Vagina (tissue), 2 donors: ENCODE data around the gene GABRA5. TPM values are rescaled to one million over a fixed set of nuclear protein-coding genes. Genes with fewer than 3 reads are reported as not detected.

Source experiments
- DNase-seq, 2 donors: peaks; one replicate each; pipeline ENCODE4 v3.0.0-alpha.2; 2017; ENCODE audit errors: extremely low spot score in 2 of 2
- H3K27ac ChIP-seq: fragments of 200-600 bp; sonication (generic); one replicate; pipeline ENCODE4 v1.5.1; 2019
- H3K27me3 ChIP-seq: fragments of 200-600 bp; sonication (generic); one replicate; pipeline ENCODE4 v1.5.1; 2019
- H3K36me3 ChIP-seq, 2 donors: fragments of 200-600 bp; sonication (generic); one replicate each; pipeline ENCODE4 v1.5.1; 2017 to 2019
- H3K4me1 ChIP-seq: fragments of 200-600 bp; sonication (generic); one replicate; pipeline ENCODE4 v1.5.1; 2019
- H3K4me3 ChIP-seq, 2 donors: fragments of 200-600 bp; sonication (generic); 1 replicate in 1 of 2; 2 replicates in 1 of 2; pipeline ENCODE4 v1.5.1; 2016 to 2019
- H3K9me3 ChIP-seq: fragments of 200-600 bp; sonication (generic); one replicate; pipeline ENCODE4 v1.5.1; 2019
- CTCF ChIP-seq, 3 experiments: fragments of 450-650 bp in 2 of 3; fragments of 200-600 bp in 1 of 3; sonication (generic) in 1 of 3; IDR thresholded peaks; one replicate each; pipeline ENCODE4 v1.5.1; 2017 to 2019; ENCODE audit warnings: antibody characterized with exemption in 3 of 3, mild to moderate bottlenecking in 2 of 3, moderate library complexity in 2 of 3
- POLR2A ChIP-seq, 2 donors: fragments of 450-650 bp; IDR thresholded peaks; one replicate each; pipeline ENCODE4 v1.6.1; 2017; ENCODE audit warnings: antibody characterized with exemption in 2 of 2, mild to moderate bottlenecking in 2 of 2, moderate library complexity in 2 of 2
- POLR2AphosphoS5 ChIP-seq, 2 donors: sonication (generic); formaldehyde crosslinking; IDR thresholded peaks; one replicate each; pipeline ENCODE4 v1.9.0; 2017; ENCODE audit warnings: antibody characterized with exemption in 2 of 2, mild to moderate bottlenecking in 2 of 2, low read depth in 1 of 2; ENCODE audit not compliant: insufficient read depth in 1 of 2
- intact Hi-C: fragments of 100-400 bp; cut with DNase I; formaldehyde crosslinking; loops from one replicate; pipeline ENCODE4 v1.15.1; 2023
- total RNA-seq: library from RNA; depleted of rRNA; stranded (reverse); fragments of >200 nt; gene quantifications from one replicate; pipeline ENCODE4 v1.2.3, GENCODE V29; 2016

The GABRA5 gene
- total RNA-seq, 1 donor from 2014 or later, result not detected

DNA sequence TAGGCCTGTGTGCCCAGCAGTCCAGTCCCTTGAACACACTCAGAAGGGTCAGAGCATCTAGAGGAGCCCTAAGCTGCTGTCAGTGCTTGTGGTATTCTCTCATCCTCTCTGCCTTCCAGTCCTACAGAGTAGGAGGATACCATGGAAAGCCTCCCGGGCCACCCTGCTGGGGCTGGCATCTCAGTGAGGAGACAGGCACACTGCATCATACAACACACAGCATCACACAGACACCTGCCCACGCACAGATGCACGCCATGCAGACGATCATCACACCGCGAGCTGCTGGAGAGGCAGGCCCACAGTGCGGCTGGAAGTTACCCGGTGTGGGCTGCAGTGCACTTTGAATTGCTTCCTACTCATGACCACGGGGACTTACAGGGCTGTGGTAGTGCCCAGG is 15.2 kb downstream of the GABRA5 start:
- TF ChIP-seq CTCF (IDR thresholded peaks at IDR 0.05) (no peak), POLR2AphosphoS5 (IDR thresholded peaks at IDR 0.05; ENCODE audit: insufficient read depth in 1 of 2, low read depth in 1 of 2) (no peak), POLR2A (IDR thresholded peaks at IDR 0.05) (no peak)

DNA sequence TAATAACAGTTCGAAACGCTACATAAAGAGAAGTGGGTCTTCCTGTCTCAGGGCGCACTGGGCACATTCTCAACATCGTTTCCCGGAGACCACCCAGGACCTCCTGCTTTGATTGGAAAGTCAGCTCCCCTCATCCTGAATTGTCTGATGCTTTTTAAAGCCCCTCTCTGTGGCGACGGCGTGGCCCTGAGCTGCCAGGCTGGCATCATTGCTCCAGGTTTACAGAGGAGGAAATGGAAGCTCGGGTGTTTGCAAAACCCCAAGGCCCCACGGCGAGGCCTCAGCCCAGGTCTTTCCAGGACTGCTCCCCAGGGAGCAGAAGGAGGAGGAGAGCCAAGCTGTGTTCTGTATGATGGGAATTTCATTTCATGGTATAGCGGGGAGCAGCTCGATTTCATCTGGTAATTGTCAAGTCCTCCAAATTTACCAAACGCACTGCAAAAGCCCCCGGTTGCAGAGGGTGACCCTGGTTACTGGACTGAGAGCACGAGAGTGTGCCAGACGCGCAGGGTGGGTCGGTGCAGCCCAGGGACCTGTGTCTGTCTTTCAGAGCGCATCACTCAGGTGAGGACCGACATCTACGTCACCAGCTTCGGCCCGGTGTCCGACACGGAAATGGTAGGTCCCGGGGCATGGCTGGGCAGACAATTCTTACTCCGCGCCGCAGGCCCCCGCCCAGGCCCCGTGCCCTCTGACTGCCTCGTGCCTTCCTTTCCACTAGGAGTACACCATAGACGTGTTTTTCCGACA is 15.9 kb downstream of the GABRA5 start:
- H3K4me1 ChIP-seq, result no peaks in the 10 kb centered on the region
- DNase-seq, result peak in 1 of 2 donors; percentile 52
- H3K36me3 ChIP-seq, result no peaks in the 10 kb centered on the region
- intact Hi-C loops, result no loop called here
- no peaks in the 10 kb centered on the region for H3K9me3 ChIP-seq
- no peak overlapping the region for H3K27ac ChIP-seq
- H3K4me3 ChIP-seq, result no peak overlapping the region
- TF ChIP-seq POLR2A (IDR thresholded peaks at IDR 0.05), result no peak
- TF ChIP-seq CTCF (IDR thresholded peaks at IDR 0.05), result no peak
- no peak for TF ChIP-seq POLR2AphosphoS5 (IDR thresholded peaks at IDR 0.05; ENCODE audit: insufficient read depth in 1 of 2, low read depth in 1 of 2)
- no peaks in the 10 kb centered on the region for H3K27me3 ChIP-seq

More for the DNA sequence above, 15.2 kb downstream of the GABRA5 start:
- Histone ChIP-seq H3K9me3 (no peaks in the 10 kb centered on the region), H3K27me3 (no peaks in the 10 kb centered on the region), H3K4me1 (no peaks in the 10 kb centered on the region), H3K4me3 (no peak overlapping the region), H3K27ac (no peak overlapping the region), H3K36me3 (no peaks in the 10 kb centered on the region)
- peak in 1 of 2 donors; percentile 75 for DNase-seq
- intact Hi-C loops, result no loop called here

GRCh38 chr15:26883466-26883865 is 16.6 kb downstream of the GABRA5 start:
- Histone ChIP-seq H3K27me3 (no peaks in the 10 kb centered on the region), H3K4me3 (no peak overlapping the region), H3K27ac (no peak overlapping the region), H3K36me3 (no peaks in the 10 kb centered on the region), H3K4me1 (no peaks in the 10 kb centered on the region), H3K9me3 (no peaks in the 10 kb centered on the region)
- no peak for TF ChIP-seq CTCF (IDR thresholded peaks at IDR 0.05)
- TF ChIP-seq POLR2A (IDR thresholded peaks at IDR 0.05), result no peak
- TF ChIP-seq POLR2AphosphoS5 (IDR thresholded peaks at IDR 0.05; ENCODE audit: insufficient read depth in 1 of 2, low read depth in 1 of 2), result no peak
- DNase-seq, result peak in 1 of 2 donors; percentile 52
- intact Hi-C loops, result no loop called here

DNA sequence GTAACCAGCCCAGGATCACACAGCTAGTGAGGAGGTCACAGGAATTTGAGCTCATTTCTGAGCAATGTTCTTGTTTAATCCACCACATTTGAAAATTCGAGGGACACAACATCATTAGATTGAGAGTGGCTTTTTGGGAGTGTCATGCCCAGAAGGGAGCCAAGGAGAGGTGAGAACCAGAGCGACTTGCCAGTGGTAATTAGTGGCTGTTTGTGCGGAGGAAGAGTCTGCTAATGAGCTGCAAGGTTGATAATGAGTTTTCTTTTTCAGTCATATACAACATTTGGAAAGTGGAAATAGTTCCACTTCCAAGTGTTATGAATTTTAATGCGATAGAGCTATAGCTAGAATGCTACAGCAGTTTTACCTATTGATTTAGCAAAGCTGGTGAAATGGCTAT is 19.7 kb downstream of the GABRA5 start:
- Histone ChIP-seq H3K9me3 (no peaks in the 10 kb centered on the region), H3K36me3 (no peaks in the 10 kb centered on the region), H3K4me1 (peaks cover 2% of the 10 kb centered on the region), H3K27ac (no peak overlapping the region), H3K4me3 (no peak overlapping the region), H3K27me3 (no peaks in the 10 kb centered on the region)
- no peak for DNase-seq
- intact Hi-C loops, result no loop called here
- TF ChIP-seq CTCF (IDR thresholded peaks at IDR 0.05) (no peak), POLR2A (IDR thresholded peaks at IDR 0.05) (no peak), POLR2AphosphoS5 (IDR thresholded peaks at IDR 0.05; ENCODE audit: insufficient read depth in 1 of 2, low read depth in 1 of 2) (no peak)

GRCh38 chr15:26887926-26888666 is 21.2 kb downstream of the GABRA5 start:
- H3K27me3 ChIP-seq, result no peaks in the 10 kb centered on the region
- H3K9me3 ChIP-seq, result no peaks in the 10 kb centered on the region
- no peak overlapping the region for H3K27ac ChIP-seq
- no peak overlapping the region for H3K4me3 ChIP-seq
- intact Hi-C loops, result no loop called here
- TF ChIP-seq POLR2AphosphoS5 (IDR thresholded peaks at IDR 0.05; ENCODE audit: insufficient read depth in 1 of 2, low read depth in 1 of 2) (no peak), CTCF (IDR thresholded peaks at IDR 0.05) (no peak), POLR2A (IDR thresholded peaks at IDR 0.05) (no peak)
- no peaks in the 10 kb centered on the region for H3K36me3 ChIP-seq
- DNase-seq, result peak in 1 of 2 donors; percentile 60
- H3K4me1 ChIP-seq, result peaks cover 10% of the 10 kb centered on the region
